HG02938 (cell line): ENCODE data around the gene PLEKHA8.

Experiments
- ATAC-seq: cut with Tn5 transposase; IDR thresholded peaks from one replicate; pipeline ENCODE4 v1.9.1; 2021; ENCODE audit warnings: mild to moderate bottlenecking, moderate library complexity; ENCODE audit not compliant: unreplicated experiment

PLEKHA8 gene

DNA sequence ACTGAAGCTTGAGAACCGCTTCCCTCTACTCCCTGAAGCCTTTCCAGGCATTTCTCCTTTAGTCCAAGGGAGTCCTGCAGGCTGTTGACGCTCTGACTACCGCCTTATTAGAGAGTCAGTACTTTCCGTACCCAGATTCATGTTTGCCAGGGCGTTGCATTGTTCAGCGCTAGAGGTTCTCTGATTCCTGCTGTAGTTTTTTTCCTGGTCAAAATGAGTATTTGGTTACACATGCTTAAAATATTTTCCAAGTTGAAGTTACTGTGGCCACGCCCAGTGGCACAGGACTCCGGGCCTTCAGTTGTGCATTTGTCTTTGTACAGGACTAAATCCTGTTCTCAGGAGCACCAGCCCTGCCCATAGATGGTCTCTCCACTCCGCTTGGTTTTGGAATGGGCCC lies 114.5 kb downstream of the PLEKHA8 start:
- no peak for ATAC-seq

DNA sequence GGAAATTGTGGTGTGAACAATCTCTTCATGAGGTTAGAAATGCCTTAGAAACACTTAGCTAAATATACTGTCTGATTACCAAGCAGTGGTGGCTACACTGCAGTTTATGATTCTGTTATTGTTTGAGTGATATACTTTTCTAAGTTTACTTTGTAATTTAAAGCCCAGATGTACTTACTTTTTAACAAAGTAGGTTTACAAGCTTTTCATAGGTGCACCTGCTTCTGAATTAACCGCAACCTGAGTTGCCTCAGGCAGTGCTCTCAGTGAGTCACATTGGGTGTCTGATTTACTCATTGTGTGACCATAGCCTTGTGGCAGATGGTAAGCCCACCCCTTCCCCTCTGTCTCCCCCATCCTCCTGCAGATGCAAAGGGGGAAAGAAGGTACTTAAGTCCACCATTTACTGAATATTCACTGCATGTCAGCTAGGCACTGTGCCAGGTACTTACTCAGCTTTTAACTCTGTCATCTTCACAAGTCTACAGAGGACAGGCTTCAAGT lies 115.6 kb downstream of the PLEKHA8 start:
- no peak for ATAC-seq

DNA sequence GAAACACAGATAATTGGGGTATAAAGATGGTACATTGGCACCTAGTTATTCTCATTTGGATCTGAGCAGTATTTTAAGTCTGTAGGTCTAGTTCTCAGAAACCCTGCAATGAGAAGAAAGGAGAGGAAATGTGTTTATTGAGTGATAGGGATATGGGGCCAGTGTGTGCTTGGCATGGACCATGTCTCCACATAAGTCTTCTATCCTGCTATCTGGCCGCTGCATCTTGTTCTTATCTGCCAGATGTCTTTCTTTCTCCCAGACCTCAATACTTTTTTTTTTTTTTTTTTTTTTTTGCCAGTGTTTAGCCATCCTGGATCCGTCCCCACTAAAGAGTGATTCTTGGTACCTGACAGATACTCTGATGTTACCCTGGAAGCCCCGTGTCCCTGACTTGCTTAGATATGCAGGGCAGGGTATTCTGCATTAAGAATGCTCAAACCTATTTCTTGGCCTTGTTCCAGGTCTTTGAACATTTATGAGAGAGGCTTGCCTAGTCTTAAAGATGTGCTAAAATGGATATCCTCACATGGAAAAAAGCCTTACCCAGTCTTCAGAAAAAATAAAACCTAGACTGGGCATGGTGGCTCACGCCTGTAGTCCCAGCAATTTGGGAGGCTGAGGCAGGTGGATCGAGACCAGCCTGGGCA lies 116.6 kb downstream of the PLEKHA8 start:
- no peak for ATAC-seq

DNA sequence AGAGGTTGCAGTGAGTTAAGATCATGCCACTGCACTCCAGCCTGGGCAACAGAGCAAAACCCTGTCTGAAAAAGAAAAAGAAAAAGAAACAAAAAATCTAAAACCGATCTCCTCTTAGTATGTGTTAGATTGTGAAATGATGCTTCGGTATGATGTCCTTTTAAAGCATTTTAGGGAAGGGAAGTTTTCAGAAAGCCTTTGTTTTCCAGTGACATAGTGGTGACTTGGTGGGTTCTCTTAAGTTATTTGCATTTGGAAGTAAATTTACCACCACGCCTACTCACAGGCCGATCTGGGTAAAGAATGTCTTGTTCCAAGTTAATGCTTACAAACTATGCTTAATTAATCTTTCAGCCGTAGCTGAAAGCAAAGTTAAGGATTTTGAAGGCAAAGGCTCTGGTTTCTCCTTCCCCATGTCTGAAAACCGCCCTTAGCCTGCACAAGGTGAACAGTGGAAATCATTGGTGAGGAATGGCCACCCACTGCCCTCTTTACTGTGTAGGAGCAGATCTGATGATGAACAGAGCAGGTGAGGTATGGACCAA lies 117.3 kb downstream of the PLEKHA8 start:
- ATAC-seq = no peak

DNA sequence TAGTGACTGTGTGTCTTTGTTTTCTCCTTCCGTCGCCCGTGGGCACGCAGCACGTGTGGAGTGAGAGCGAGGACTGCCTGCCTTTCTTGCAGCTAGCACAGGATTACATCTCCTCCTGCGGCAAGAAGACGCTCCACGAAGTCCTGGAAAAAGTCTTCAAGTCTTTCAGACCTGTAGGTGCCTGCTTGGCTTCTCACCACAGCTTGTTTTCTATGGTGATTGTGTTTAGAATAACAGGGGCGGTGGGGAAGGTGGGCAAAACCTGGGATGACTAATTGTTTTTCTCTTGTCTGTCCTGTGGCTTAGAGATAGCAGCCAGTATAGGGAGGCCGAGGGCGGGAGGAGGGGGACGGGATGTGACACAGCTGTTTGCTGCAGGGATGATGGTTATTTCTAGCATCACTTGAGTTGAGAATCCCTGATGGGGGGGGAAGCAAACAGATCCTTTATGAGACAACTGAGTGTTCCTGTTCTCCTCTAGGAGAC lies 118.0 kb downstream of the PLEKHA8 start:
- ATAC-seq = no peak

DNA sequence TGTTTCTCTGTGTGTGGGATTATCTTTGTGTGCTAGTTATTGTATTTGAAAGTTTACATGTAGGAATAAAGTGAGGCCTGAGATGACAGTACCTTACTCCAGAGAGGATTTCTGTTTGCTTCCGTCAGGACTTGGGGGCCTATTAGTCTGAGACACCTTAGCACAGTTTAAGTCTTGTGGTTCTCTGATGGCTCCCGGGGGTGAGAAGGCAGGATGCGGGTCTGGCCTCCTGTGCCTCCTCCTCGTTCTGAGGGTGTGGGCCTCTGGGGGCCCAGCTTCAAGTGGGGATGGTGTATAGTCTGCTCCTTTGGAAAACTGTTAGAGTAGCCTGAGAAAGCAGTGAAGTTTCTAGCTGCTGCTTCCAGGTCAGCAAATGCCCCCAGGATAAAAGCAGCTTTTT lies 119.0 kb downstream of the PLEKHA8 start:
- no peak for ATAC-seq

DNA sequence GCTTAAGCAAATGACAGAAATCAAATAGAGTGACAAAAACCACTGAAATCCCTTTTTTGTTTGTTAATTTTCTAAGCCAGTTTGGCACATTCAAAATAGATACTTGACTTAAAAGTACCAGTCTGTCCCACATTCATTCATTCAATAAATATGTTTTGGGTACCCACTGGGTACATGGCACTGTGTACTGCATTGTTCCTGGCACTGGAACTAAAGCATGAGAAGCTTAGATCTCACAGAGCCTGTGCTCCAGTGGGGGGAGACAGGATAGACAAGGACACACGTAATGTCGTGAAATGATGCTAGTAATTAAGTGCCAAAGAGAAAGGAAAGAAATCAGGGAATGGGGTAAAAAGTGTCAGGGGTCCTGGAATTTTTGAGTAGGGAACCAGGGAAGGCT lies 119.6 kb downstream of the PLEKHA8 start:
- no peak for ATAC-seq

DNA sequence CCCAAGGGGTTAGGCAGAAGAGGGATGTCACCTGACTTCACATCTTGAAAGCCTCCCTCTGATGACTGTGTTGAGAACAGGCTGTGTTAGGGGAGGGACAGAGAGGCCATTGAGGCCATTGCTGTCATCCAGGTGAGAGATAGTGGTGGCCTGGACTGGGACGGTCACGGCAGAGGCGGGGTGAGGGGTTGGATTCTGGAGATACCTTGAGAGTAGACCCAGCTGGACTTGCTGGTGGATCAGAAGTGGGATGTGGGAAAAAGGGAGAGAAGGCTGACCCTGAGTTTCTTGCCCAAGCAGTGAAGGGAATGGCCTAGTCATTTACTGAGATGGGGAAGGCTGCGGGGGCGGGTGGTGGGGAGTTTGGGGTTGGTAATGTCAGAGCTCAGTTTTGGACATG lies 120.2 kb downstream of the PLEKHA8 start:
- ATAC-seq = no peak

DNA sequence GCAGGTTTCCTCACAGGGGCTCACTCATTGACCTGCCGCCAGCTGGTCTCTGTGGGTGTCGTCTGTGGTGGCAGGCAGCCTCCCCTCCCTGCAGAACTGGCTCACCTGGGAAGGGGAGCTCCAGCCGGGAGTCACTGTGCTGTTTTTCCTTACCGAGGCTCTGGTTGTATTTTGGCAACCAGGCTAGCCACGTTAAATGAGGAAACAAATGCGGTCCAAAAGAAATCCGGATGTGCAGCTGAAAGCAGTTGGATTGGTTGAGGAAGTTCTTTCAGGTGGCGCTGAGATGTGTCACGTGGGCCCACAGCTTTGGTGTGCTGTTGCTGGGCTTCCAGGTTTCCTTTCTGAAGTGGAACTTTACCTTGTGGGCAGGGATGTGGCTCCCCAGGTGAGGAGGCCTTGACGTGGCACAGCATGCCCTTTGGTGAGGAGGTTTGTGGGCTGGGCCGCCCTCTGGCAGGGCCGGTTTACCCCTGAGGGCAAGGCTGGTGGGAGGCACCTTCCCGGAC lies 120.8 kb downstream of the PLEKHA8 start:
- no peak for ATAC-seq

DNA sequence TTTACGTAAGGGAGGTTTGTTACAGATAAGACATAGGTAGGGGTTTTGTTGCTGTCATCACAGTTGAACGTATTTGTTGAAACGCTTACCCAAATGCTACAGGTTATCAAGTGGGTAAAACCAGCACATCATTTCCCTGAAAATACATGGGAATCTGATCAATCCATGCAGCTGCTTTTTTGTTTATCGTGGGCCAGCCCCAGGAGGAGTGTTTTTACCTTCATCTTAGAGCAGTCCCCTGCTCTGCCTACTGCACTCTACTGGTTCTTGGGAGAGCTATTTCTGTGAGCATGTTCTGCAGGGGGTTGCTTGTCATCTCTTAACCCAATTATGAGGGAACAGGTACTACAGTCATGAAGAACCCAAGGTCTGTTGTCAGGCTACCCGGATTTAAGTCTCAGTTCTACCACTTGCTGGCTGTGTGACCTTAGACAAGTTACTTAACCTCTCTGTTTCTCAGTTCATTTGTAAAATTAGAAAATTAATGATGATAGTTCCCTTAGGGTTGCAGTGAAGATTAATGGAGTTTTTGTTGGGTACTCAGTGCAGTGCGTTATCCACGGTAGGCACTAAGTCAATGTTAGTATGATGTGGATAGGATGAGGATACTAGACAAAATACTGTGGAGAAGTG lies 121.5 kb downstream of the PLEKHA8 start:
- no peak for ATAC-seq

DNA sequence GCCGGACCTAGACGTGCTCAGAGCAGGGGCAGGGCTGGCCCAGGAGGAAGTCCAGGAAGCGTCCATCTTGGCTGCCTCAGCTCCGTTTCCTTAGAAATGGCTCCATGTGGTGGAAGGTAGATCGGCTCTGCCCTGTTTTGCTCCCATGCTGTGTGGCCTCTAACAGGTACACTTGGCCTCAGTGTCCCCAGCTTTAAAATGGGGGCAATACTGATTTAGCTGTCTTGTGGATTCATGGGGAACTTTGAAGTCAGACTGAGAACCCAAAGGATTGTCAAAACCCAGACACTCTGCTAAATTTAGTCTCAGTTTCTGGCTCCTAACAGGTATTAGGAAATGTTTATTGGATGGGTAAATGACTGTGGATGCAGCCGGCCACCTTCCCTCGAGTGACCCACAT lies 122.5 kb downstream of the PLEKHA8 start:
- no peak for ATAC-seq

DNA sequence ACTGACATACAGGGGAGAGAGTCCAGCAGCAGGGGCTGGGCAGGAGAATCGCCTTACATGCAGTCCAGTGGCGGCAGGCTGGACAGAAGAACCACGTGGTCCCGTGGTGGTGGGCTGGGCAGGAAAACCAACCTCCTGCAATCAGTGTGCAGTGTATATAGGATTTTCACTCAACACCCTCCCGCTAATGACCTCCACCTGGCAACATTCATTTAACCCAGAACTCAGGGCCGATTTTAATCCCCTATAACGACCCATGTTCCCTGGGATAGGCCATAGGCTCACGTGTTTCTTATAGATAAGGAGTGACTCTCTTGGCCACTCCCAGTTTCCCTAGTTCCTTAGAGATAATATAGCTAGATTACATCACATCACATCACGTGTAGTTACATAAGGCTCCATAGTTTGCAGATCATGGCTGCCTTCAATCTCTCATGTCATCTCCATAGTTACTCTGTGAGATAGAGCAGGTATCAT lies 125.9 kb downstream of the PLEKHA8 start:
- no peak for ATAC-seq

DNA sequence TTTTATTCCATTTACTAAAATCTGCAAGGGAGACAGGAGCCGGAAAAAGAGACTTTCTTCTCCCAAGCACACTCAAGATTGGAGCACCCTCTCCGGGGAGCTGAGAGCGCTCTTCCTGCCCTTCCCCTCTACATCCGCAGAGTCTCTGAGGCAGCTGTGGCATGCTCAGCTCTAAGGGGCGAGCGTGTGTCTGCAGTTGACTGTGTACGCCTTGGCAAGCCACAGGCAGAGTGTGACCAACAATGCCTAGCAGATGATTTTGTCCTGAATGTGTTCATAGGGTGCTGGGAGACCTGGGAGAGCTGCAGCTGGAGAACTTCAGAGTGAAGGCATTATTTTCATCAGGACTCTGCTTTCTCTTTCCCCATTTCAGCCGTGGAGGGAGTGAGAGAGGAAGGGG lies 127.3 kb downstream of the PLEKHA8 start:
- no peak for ATAC-seq

DNA sequence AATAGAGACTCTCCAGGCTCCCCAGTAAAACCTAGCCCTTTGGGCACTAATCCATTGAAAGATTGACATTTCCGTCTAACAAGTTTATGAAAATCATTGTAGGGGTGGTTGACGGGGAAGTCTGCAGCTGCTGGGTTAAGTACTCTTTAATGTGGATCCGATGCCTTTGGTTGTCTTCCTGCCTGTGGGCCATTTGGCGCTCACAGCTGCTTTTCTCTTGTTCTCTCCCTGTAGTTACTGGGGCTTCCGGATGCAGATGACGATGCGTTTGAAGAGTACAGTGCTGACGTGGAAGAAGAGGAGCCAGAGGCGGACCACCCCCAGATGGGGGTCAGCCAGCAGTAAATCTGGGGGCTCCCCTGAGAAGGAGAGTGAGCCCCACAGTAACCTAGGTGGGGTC lies 129.0 kb downstream of the PLEKHA8 start:
- no peak for ATAC-seq

DNA sequence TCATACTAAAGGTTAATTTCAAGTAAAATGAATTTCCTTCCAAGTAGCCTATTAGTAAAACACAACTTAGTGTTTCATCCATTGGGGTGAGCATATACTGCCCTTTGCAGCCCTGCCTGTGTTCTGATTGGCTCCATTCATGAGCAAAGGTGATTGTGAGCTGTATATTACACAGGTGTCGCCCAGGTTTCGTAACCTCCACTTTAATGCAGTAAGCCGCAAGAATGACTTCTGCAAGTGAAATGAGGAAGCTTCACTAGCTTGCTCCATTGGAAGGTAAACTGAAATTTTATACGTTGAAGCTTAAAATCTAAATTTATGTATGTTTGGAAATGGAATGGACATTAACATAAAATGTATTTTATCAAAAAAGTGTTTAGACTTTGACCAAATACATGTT lies 131.0 kb downstream of the PLEKHA8 start:
- peak; percentile 36 for ATAC-seq

DNA sequence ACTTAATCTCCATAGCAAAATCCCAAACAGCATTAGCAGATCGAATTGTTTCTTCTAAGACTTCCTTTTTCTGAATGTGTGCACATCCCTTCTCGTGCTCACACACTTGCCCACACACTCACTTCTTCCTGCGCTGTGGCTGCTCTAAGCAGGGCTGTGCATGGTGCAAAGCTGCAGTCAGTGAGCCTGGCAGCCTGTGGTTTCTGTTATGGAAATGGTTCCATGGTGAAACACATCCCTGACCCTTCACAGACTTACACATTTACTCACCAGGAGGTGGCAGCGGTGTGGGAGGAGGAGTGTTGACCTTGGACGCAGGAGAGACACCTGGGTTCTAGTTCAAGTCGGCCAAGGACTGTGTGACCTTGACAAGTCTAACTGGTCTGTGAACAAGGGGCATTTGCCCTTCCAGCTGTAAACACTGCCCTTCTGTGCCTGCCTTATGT lies 131.5 kb downstream of the PLEKHA8 start:
- no peak for ATAC-seq

DNA sequence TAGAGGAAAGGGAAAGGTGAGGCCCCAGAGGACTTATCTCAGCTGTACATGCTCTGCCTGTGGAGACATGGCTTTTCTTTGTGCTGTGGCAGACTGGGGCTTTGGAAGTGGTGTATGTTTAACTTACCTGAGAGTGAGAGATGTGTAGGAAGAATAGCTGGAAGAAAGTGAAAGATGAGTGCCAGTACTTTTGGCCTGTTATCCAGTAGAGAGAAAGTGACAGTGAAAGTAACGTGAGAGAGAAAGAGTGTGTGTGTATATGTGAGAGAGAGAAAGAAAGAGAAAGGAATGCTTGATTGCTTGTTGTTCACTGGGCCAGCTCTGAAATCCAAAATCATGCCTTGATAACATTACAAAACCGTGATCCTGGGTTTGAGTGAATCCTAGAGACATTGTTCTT lies 132.1 kb downstream of the PLEKHA8 start:
- no peak for ATAC-seq

DNA sequence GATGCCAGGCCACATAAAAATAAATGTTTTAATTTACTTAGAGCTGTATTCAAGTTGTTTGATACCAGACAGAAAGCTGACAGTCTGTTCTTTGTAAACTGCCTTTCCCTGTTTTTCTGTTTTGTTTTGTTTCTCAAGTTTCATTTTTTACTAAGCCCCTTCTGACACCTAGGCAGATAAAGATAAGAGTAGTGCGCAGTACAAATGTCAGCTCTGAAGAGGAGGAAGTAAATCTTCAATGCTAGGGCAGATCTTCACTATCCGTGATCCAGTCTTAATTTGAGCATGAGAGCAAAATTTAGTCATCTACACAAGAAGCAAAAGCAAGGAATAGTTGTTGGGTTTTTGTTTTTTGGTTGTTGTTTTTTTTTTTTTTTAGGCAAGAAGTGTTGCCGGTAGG lies 133.9 kb downstream of the PLEKHA8 start:
- no peak for ATAC-seq

DNA sequence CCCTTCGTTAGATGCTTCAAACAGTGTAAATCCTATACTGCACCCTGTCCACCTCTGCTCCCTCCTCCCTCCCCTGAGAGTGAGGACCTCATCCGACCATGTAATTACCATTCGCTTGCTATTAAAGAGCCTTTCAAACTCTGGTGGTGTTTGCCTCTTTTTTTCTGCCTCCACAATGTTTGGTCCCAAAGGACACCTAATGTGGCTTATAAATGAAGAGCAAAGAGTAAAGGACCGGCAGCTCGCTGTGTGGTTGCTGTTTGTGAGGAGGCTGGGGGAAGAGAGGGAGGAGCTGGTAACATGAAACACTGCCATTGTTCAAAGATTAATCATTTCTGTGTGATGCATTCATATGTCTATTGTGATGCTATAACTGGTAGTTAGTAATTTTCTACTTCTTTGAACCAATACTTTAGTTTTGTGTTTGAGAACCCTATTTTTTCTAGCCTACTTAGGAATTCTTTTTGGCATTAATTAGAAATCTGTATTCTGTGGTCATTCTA lies 134.5 kb downstream of the PLEKHA8 start:
- ATAC-seq = no peak

DNA sequence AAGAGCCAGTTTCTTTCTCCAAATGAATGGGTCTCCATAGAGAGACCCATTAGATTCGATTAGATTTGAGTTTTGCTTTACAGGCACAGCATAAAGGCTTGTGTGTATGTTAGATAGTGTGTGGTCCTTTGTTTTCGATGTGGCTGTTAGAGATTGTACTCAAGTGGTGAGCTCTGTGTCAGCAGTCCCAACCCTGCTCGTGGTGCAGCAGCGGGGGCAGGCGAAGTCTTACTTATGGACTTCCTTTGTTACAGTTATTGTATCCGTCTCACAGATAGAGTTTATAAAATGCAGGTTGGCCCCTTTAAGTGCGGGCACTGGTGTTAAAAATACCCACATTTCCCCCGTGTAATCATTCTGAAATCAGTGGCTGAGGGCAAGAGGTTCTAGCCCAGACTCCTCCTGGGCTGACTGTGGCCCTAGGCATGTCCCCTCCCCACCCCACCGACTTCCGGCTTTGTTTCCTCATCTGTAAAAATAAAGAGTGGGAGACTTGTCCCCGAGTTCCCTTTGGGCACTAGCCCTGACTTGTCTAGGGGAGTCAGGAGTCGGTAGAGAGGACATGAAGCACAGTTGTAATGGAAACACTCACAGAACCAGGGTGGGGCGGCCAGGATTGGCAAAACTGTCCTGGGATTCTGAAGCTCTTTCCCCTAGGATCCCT lies 135.2 kb downstream of the PLEKHA8 start:
- peak; percentile 35 for ATAC-seq

DNA sequence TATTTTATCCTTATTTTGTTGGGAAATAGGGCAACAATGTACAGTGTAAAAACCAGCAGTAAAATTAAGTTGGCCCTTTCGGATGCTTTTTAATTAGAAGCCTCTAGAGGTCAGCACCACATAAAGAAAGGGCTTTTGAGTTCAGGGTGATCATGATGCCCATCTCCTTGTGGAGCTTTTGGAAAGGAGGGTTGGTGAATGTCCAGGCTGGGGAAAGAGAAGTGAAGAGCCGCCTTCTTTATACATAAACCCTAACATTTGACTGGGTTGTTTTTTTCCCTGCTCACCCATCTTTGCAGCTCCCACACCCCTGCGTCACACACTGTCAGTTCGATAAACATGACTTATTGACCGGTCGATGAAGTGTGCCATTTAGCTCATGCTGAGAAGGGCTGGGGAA lies 136.4 kb downstream of the PLEKHA8 start:
- ATAC-seq = no peak
